DND-41 (cell line): ENCODE data around the gene PTPRCAP.
A peak's percentile ranks its signal among the peaks of the same experiment; 100 is the strongest.

Experiments
- ATAC-seq: fragments of 200-7000 bp; cut with Tn5 transposase; 3 replicates; pipeline ENCODE4 v1.9.1; 2021; ENCODE audit warnings: low read depth; ENCODE audit not compliant: insufficient read depth
- DNase-seq: peaks from one replicate; pipeline ENCODE4 v3.0.0-alpha.2; 2020
- H2AFZ ChIP-seq: 2 replicates; pipeline ENCODE4 v1.6.0; 2012; ENCODE audit warnings: low read depth, low read length
- H3K27ac ChIP-seq: 2 replicates; pipeline ENCODE4 v1.5.1; 2012; ENCODE audit warnings: low read length, inconsistent platforms
- H3K27me3 ChIP-seq: fragments of 200-600 bp; sonication (generic); 2 replicates; pipeline ENCODE4 v1.6.0; 2012; ENCODE audit warnings: low read length, mild to moderate bottlenecking, inconsistent platforms; ENCODE audit not compliant: insufficient read depth, poor library complexity
- H3K36me3 ChIP-seq: 2 replicates; pipeline ENCODE4 v1.5.1; 2012; ENCODE audit warnings: low read length, inconsistent platforms; ENCODE audit not compliant: insufficient read depth
- H3K4me1 ChIP-seq: 2 replicates; pipeline ENCODE4 v1.5.1; 2012; ENCODE audit warnings: mild to moderate bottlenecking, low read length; ENCODE audit not compliant: insufficient read depth
- H3K4me2 ChIP-seq: 2 replicates; pipeline ENCODE4 v1.6.0; 2012; ENCODE audit warnings: mild to moderate bottlenecking, moderate library complexity, low read length, inconsistent platforms; ENCODE audit not compliant: insufficient read depth
- H3K4me3 ChIP-seq, 2 experiments: fragments of 200-600 bp in 1 of 2; shearing (Covaris generic) in 1 of 2; 2 replicates each; pipeline ENCODE4 v1.5.1; 2012 to 2016; ENCODE audit warnings: inconsistent platforms in 2 of 2, low read length in 2 of 2, mild to moderate bottlenecking in 2 of 2, low read depth in 1 of 2, moderate library complexity in 1 of 2
- H3K79me2 ChIP-seq: 2 replicates; pipeline ENCODE4 v1.6.0; 2012; ENCODE audit warnings: low read length, inconsistent platforms; ENCODE audit not compliant: insufficient read depth
- H3K9ac ChIP-seq: 2 replicates; pipeline ENCODE4 v1.6.0; 2012; ENCODE audit warnings: low read depth, mild to moderate bottlenecking, inconsistent platforms, low read length, moderate library complexity
- H3K9me3 ChIP-seq: 2 replicates; pipeline ENCODE4 v1.5.1; 2012; ENCODE audit warnings: low read length, moderate library complexity, mild to moderate bottlenecking, inconsistent platforms; ENCODE audit not compliant: insufficient read depth, severe bottlenecking
- H4K20me1 ChIP-seq: 2 replicates; pipeline ENCODE4 v1.6.0; 2012; ENCODE audit warnings: low read length; ENCODE audit not compliant: insufficient read depth
- CTCF ChIP-seq: IDR thresholded peaks from 2 replicates; pipeline ENCODE4 v1.5.1; 2012; ENCODE audit warnings: borderline replicate concordance, low read length, moderate library complexity, mild to moderate bottlenecking; ENCODE audit not compliant: poor library complexity, severe bottlenecking; ENCODE audit errors: extremely low read depth
- EZH2 ChIP-seq: IDR thresholded peaks from 3 replicates; pipeline ENCODE4 v1.6.1; 2012; ENCODE audit warnings: borderline replicate concordance, low read depth, mild to moderate bottlenecking, moderate library complexity, low read length, inconsistent platforms; ENCODE audit not compliant: severe bottlenecking

Gene PTPRCAP

GRCh38 chr11:67400942-67401494 lies 36.5 kb downstream of the PTPRCAP start:
- H3K27me3 ChIP-seq = no peaks in the 10 kb centered on the region
- H3K36me3 ChIP-seq = peaks cover 72% of the 10 kb centered on the region
- H3K4me2 ChIP-seq = peak overlapping the region; percentile 89
- peak; percentile 57 for DNase-seq
- H3K27ac ChIP-seq = peak overlapping the region; percentile 88
- H3K9me3 ChIP-seq = no peaks in the 10 kb centered on the region
- H3K9ac ChIP-seq = peak overlapping the region; percentile 98
- peaks cover 49% of the 10 kb centered on the region for H4K20me1 ChIP-seq
- ATAC-seq = peak; percentile 3
- H3K4me3 ChIP-seq = peak overlapping the region; percentile 90 to 91
- no peak for TF ChIP-seq CTCF
- no peak for TF ChIP-seq EZH2
- peaks cover 95% of the 10 kb centered on the region for H3K79me2 ChIP-seq
- peaks cover 90% of the 10 kb centered on the region for H3K4me1 ChIP-seq
- peak overlapping the region; percentile 45; the same call in 1 of the 2 replicates for H2AFZ ChIP-seq

GRCh38 chr11:67400251-67400941 lies 37.1 kb downstream of the PTPRCAP start:
- no peaks in the 10 kb centered on the region for H3K9me3 ChIP-seq
- peak overlapping the region; percentile 88 for H3K27ac ChIP-seq
- ATAC-seq = no peak
- peaks cover 55% of the 10 kb centered on the region for H4K20me1 ChIP-seq
- DNase-seq = no peak
- H3K4me1 ChIP-seq = peaks cover 90% of the 10 kb centered on the region
- H3K27me3 ChIP-seq = no peaks in the 10 kb centered on the region
- H3K36me3 ChIP-seq = peaks cover 72% of the 10 kb centered on the region
- peak overlapping the region; percentile 98 for H3K9ac ChIP-seq
- no peak for TF ChIP-seq EZH2
- no peak for TF ChIP-seq CTCF
- H2AFZ ChIP-seq = no peak overlapping the region
- peak overlapping the region; percentile 89 for H3K4me2 ChIP-seq
- peak overlapping the region; percentile 90 to 91 for H3K4me3 ChIP-seq
- H3K79me2 ChIP-seq = peaks cover 93% of the 10 kb centered on the region

- H3K36me3 ChIP-seq = peaks cover 70% of the 10 kb centered on the region
- H2AFZ ChIP-seq = no peak overlapping the region
- H4K20me1 ChIP-seq = peaks cover 60% of the 10 kb centered on the region
- peak overlapping the region; percentile 8 for H3K27ac ChIP-seq
- no peak for TF ChIP-seq CTCF
- TF ChIP-seq EZH2 = no peak
- H3K4me2 ChIP-seq = peak overlapping the region; percentile 89
- ATAC-seq (no peak), DNase-seq (no peak)
- no peaks in the 10 kb centered on the region for H3K27me3 ChIP-seq
- peak overlapping the region in 1 of 2 experiments; percentile 37; a peak in 2 of 4 replicates for H3K4me3 ChIP-seq
- peaks cover 81% of the 10 kb centered on the region for H3K4me1 ChIP-seq
- no peaks in the 10 kb centered on the region for H3K9me3 ChIP-seq
- H3K9ac ChIP-seq = peak overlapping the region; percentile 98; the same call in 1 of the 2 replicates
- peaks cover 84% of the 10 kb centered on the region for H3K79me2 ChIP-seq
Observed at GRCh38 chr11:67398661-67399563, 38.6 kb downstream of the PTPRCAP start.
